Measurements from ENCODE around the gene MRPL27.
"Not testable (repeated sequence)": the region's sequence is repeated elsewhere in the genome, so short reads cannot be mapped to it uniquely, and the experiment has no call there.

Gene MRPL27

DNA sequence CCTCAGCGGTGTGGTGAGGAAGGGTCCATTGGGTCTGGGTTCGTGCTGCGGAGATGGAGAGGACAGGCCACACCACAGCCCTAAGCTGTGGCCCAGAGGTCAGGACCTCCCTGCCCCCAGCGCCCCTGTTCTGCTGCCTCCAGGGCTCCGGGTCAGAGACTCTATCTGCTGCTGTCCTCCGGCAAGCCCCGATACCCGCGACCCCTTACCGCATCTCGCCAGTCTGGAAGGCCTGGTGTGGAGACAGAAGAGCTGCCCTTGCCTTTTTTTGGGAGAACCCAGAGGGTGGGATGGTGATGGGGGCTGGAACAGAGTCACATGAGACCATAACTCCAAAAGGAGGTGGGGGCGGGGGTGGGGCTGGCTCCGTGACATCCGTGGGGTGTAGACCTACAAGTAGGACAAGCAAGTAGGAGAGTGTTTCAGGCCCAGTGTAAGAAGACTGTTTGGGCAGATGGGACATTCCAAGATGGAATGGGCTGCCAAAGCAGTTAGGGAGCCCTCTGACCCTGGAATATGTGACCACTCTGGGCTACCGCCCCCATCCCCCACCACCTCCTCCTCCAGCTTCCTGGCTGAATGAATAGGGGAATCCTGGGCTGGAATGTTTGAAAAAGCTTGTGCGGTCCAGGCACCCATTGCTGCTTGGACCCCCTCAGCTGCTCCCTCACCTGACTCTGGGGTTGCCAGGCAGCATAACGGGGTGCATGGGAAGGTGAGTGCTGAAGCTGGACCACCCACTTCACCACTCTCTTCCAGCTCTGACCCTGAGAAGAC, 25.7 kb downstream of the MRPL27 start:
- no peaks in the 10 kb centered on the region for H3K9me3 Mint-ChIP-seq
- DNase-seq (no peak), ATAC-seq (no peak)
- no peaks in the 10 kb centered on the region for H3K27me3 Mint-ChIP-seq
- peak overlapping the region; percentile 92 to 97 for H3K4me3 Mint-ChIP-seq
- peak overlapping the region; percentile 97 to 99 for H3K27ac Mint-ChIP-seq
- H3K4me1 Mint-ChIP-seq = peaks cover 53% of the 10 kb centered on the region

DNA sequence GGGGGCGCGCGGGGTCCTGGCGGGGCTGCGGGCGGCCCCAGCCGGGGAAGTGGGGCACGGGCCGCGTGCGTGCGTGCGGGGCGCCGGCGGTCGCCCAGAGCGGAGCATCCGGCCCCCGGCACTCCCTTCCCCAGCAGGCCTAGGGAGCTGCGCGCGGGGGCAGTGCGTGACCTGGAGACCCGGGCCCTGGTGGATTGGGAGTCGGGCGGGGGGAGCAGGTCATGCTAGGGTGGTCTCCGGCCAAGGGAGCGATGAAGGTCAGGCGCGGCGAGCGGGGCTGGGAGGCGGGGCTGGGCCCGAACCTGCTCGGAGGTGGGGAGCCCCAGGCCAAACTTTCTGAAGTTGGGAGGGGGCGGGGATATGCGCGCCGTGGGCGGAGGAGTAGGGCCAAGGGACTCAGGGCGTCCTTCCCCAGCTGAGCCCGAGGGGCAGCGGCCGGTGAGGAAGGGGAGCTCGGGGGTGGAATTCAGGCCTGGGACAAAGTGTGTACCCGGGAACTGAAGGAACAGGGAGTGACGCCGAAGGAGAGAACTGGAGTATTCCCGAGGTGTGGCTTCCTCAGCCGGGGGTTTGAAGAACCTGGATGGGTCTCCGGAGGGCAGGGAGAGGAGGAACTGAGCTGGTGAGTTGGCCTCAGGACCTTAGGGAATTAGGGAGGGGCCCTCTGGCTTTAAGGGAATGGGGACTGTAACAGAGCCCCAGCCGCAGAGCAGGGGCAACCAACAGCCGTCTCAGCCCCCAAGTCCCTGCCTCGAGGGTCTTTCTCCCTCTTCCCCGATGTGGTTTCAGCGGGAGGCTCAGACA, 26.5 kb downstream of the MRPL27 start:
- Mint-ChIP-seq H3K27me3 (no peaks in the 10 kb centered on the region), H3K27ac (peak overlapping the region; percentile 97 to 99), H3K4me3 (peak overlapping the region; percentile 92 to 97), H3K9me3 (no peaks in the 10 kb centered on the region), H3K4me1 (peaks cover 53% of the 10 kb centered on the region)
- DNase-seq = peak in 1 of 2 donors; percentile 72
- peak; percentile 86 for ATAC-seq

DNA sequence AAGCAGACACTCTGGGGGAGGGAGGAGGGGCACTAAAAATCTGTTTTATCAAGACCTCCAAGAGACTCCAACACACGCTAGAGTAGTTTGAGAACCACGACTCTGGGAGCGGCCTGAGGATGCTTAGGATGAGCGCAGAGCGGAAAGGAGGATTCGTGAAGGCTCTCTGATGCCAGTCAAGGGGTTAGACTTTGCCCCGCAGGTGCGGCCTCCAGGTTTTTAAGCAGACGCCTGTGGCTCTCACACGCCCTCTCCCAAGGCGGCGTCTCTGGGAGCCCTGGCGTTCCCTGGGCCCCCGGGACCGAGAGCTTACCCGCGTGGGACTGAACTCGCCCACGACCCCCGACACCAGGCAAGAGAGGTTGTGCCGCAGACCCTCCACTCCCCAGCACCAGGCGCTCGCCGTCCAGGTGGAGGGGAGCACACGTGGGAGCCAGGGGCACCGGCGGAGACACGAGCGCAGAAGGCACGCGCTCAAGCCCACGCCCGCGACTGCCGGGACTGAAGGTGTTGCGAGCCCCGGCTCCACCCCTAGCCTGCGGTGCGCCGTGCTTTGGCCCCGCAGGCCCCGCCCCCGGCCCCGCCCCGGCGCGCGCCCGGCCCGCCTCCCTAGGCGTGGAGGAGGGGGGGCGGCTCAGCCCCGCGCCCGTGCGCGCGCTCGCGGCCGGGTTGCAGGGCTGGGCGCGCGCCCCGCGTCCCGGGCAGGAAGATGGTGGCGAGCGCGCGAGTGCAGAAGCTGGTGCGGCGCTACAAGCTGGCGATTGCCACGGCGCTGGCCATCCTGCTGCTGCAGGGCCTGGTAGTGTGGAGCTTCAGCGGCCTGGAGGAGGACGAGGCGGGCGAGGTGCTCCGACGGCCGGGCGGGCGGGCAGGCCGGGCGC, 27.3 kb downstream of the MRPL27 start, which contains the start of gene XYLT2:
XYLT2 (plus strand) TSS at position 695 of the 881 bp plus-strand sequence; CDS start at position 710, 15 bp downstream.
- ATAC-seq (peak; percentile 90), DNase-seq (peak; percentile 86 to 89)
- Mint-ChIP-seq H3K4me3 (peak within 1 kb of the TSS; percentile 92 to 97), H3K27ac (peak within 1 kb of the TSS; percentile 98 to 99), H3K27me3 (no peaks in the 10 kb centered on the region), H3K9me3 (no peaks in the 10 kb centered on the region), H3K4me1 (peaks cover 49% of the 10 kb centered on the region)

DNA sequence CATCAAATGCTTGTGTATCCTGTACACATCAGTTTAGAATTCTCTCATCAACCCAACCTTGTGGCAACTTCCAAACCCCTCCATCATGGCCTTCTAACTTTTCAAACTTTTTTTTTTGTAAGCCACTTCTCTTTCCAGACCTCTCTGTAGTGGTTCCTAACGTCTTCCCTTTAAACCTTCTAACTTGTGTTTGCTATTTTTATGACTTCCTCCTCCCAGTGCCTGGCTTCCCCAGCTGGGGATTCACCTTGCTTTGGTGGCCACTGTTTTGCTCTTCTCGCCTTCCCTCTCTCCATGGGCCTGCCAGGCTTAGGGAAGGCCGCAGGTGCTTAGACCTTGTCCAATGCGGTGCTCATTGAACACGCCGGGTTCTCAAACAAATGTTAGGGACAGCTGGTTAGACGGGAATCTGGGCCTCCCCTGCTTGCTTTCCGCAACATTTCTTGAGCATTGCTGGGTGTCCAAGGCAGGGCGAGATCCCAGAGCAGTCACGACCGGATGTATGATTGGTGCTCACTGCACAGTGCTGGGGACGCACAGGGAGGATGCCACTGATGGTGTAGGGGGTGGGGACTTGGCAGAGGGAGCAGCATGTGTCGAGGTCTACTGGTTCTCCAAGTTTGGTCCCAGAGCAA, 28.1 kb downstream of the MRPL27 start:
- ATAC-seq (no peak), DNase-seq (no peak)
- Mint-ChIP-seq H3K27ac (peak overlapping the region; percentile 87 to 97), H3K9me3 (no peaks in the 10 kb centered on the region), H3K4me3 (peak overlapping the region; percentile 80 to 87), H3K4me1 (peaks cover 44% of the 10 kb centered on the region), H3K27me3 (no peaks in the 10 kb centered on the region)

DNA sequence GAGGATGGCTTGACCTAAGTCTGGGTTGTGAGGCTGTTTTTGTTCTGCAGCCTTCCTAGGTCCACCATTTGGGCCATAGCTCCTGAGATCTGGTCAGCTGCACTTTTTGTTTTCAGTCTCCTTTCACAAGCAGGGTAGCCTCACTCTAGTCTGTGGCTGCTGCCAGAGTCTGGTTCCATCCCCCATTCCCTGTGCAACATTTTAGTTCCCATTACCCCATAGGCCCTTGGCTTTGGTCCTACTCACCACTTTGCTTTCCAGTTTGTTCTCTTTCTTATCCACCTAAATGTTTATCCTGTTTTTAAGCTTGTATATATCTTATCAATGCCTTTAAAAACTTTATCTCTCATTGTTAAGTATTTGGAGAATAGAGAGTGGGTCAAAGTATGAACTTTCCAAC, 33.6 kb downstream of the MRPL27 start:
- no peak overlapping the region for H3K4me3 Mint-ChIP-seq
- DNase-seq (no peak), ATAC-seq (no peak)
- H3K27me3 Mint-ChIP-seq = no peaks in the 10 kb centered on the region
- no peak overlapping the region for H3K27ac Mint-ChIP-seq
- peaks cover 16 to 18% of the 10 kb centered on the region in 2 donors for H3K9me3 Mint-ChIP-seq
- no peaks in the 10 kb centered on the region for H3K4me1 Mint-ChIP-seq

DNA sequence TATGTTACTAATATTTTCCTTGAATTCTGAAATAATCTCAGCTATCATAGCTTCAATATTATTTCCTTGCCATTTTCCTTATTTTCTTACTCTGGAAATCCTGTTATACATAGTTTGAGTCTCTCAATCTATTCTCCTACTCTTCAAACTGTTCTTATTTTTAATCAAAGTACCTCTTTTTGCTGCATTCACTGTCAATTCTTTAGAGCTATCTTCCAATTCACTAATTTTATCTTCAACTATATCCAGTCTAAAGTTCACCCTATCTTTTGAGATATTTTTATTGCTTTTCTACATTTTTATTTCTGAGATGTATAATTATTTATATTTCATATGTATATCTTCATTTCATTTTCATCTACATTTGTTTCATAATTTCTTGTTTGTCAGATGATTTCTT, 34.3 kb downstream of the MRPL27 start:
- H3K4me3 Mint-ChIP-seq = no peak overlapping the region
- ATAC-seq = no peak
- H3K27me3 Mint-ChIP-seq = no peaks in the 10 kb centered on the region
- H3K9me3 Mint-ChIP-seq = peaks cover 16 to 18% of the 10 kb centered on the region in 2 donors
- H3K27ac Mint-ChIP-seq = no peak overlapping the region
- H3K4me1 Mint-ChIP-seq = peaks cover 6% of the 10 kb centered on the region
- DNase-seq = no peak

DNA sequence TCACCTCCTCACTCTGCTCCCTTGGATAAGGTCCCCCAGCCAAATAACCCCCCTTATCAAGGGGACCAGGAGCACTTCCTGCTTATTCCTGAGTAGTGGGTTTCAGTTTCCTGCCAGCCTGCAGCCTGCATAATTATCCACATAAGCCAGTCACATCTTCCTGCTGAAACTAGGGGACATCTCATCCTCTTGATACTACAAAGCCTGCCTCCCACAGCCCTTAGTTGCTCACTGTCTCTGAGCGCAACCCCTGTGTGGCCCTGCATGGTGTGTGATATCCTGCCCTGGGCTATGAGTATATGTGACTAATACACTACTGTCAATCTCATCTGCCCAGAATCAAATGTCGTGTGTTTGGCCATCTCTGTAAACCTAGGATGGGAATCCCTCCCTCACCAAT, 35.0 kb downstream of the MRPL27 start:
- no peak overlapping the region for H3K4me3 Mint-ChIP-seq
- H3K27ac Mint-ChIP-seq = no peak overlapping the region
- ATAC-seq = peak; percentile 66
- no peak for DNase-seq
- H3K27me3 Mint-ChIP-seq = no peaks in the 10 kb centered on the region
- H3K9me3 Mint-ChIP-seq = peaks cover 16 to 18% of the 10 kb centered on the region in 2 donors
- H3K4me1 Mint-ChIP-seq = peaks cover 10% of the 10 kb centered on the region

DNA sequence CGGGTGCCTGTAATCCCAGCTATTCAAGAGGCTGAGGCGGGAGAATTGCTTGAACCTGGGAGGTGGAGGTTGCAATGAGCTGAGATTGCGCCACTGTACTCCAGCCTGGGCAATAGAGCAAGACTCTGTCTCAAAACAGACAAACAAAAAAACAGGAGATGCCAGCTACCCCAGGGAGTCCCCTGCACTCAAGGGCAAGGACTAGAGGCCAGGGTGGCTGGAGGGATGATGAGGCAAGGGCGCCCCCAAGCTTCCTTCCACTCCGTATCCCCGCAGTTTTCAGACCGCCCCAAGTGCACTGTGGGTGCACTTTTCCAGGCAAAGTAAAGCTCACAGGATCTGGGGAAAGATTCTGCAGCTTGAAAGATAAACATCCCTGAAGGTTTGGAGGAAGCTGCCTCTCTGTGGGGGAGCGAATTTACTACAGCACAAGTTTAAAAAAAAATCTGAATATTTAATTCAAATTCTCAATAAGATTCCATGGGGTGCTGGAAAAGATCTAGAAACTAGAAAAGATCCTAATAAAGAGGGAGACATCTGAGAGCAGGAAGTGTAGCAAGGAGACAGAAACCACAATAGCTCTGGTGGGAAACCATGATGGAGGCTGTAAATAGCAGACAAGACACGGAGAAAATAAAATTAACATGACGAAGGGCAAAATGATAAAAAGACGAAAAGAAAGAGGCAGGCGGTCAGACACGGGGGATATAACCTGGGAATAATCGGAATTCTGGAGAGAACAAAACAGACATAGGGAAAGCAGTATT, 39.5 kb downstream of the MRPL27 start:
- DNase-seq, H3K4me1 Mint-ChIP-seq, H3K9me3 Mint-ChIP-seq, H3K27me3 Mint-ChIP-seq, ATAC-seq: not testable (repeated sequence)
- H3K4me3 Mint-ChIP-seq = peak overlapping the region; percentile 10 to 76
- peak overlapping the region in 1 of 2 donors; percentile 40 for H3K27ac Mint-ChIP-seq

DNA sequence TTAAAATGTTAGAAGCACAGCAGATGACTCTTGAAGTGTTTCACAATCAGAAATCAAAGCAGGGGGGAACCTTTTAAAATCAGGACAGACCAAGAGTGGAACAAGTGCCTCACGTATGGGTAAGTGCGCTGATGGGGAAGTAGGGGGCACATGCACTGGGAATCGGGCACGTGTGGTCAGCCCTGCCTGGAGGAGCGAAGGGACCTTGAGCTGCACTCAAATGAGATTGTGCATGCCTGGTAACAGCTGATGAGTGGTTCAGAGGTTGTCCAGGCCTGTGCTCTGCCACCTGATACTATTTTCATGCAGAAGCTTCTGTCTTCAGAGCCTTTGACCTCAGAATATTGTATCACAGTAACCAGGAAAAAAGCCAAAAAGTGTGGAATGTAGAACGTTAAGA, 40.8 kb downstream of the MRPL27 start:
- Mint-ChIP-seq H3K4me3 (no peak overlapping the region), H3K27me3 (peaks cover 8% of the 10 kb centered on the region), H3K27ac (peak overlapping the region in 1 of 2 donors; percentile 15), H3K4me1 (peaks cover 10% of the 10 kb centered on the region), H3K9me3 (no peaks in the 10 kb centered on the region)
- DNase-seq (no peak), ATAC-seq (no peak)

DNA sequence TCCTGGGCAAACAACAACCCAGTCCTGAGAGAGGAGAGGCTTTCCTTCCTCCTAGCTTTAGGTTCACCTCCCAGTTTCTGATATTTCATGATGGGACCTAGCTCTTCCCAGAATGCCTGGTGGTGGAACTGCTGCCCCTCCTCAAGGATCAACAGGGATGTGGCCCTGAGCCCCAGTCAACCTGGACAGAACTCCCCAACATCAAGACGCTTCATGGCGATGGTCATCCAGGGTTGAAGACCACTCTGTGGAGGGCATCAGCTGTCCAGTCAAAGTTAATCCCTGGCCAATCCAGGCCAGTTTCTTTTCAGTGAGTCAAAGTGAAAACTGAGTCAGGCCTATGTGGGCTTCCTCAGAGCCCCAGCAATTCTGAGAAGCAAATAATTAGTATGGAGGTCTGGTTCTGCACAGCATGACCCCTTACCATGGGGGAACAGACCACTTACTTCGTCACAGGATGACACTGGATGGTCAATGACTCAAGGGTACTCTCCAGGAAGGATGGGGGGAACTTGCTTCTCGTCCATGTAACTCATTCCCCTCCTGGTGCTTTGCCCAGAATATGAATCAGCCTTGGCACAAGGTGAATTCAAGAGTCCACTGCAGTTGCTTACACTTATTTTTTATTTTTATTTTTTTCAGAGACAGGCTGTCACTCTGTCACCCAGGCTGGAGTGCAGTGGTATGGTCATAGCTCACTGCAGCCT, 41.7 kb downstream of the MRPL27 start:
- peaks cover 16% of the 10 kb centered on the region for H3K4me1 Mint-ChIP-seq
- H3K27me3 Mint-ChIP-seq = peaks cover 8% of the 10 kb centered on the region
- H3K9me3 Mint-ChIP-seq = no peaks in the 10 kb centered on the region
- H3K27ac Mint-ChIP-seq = peak overlapping the region; percentile 8 to 78
- DNase-seq = peak in 1 of 2 donors; percentile 46
- no peak overlapping the region for H3K4me3 Mint-ChIP-seq
- peak; percentile 88 for ATAC-seq

DNA sequence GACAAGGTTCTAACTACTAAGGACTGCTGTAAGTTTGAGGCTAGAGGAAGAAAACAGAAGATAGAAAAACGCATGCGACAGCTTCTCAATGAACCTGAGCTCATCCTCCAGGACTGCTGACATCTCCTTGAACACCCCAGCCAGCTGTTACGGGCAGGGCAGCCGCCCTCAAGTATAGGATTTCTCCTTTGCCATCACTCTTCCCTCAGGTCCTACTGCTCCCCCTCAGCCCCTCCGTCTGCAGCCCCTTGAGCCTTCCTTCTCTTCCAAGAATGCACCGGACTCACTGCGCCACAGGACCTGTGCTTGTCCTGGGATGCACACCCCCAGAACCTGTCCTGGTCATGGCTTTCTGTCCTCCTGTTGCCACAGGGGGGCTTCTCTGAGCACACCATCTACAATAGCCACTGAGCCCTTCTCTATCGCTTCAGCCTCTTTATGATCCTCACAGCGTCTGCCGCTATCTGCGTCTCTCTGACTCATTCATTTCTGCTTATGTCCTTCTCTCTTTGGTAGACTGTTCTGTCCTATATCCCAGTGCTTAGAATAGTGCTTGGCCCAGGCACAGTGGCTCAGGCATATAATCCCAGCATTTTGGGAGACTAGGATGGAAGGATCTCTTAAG, 42.7 kb downstream of the MRPL27 start:
- peaks cover 16% of the 10 kb centered on the region for H3K4me1 Mint-ChIP-seq
- H3K27me3 Mint-ChIP-seq = peaks cover 8% of the 10 kb centered on the region
- DNase-seq (no peak), ATAC-seq (no peak)
- H3K27ac Mint-ChIP-seq = peak overlapping the region in 1 of 2 donors; percentile 61
- no peaks in the 10 kb centered on the region for H3K9me3 Mint-ChIP-seq
- H3K4me3 Mint-ChIP-seq = no peak overlapping the region

DNA sequence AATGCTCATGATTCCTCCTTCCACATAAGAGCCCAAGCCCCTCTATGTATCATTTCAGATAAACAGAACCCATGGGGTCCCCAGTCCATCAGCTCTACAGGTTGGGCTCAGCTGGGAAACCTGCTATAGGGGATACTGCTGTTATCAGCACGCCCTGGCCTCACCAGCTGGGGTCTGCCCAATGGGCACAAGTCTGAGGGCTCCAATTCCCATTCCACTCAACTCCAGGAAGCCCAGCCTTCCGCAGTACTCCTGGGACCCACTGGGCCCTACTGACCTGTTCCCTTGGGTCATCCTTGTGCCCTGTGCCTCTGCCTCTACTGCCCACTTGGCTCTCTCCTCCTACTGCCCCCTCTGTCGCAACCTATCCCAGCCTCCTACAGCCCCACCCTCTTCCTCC, 43.3 kb downstream of the MRPL27 start:
- peaks cover 16% of the 10 kb centered on the region for H3K4me1 Mint-ChIP-seq
- H3K4me3 Mint-ChIP-seq = no peak overlapping the region
- no peak for ATAC-seq
- peak overlapping the region in 1 of 2 donors; percentile 61 for H3K27ac Mint-ChIP-seq
- peaks cover 8% of the 10 kb centered on the region for H3K27me3 Mint-ChIP-seq
- H3K9me3 Mint-ChIP-seq = no peaks in the 10 kb centered on the region
- no peak for DNase-seq
